SH-SY5Y (cell line): ENCODE data around the gene GULP1.

ENCODE experiments used
- GATA2 ChIP-seq: IDR thresholded peaks from 2 replicates; pipeline ENCODE4 v1.6.1; 2011; ENCODE audit warnings: mild to moderate bottlenecking, low read depth, low read length
- GATA3 ChIP-seq: IDR thresholded peaks from 2 replicates; pipeline ENCODE4 v1.6.1; 2011; ENCODE audit warnings: low read depth, mild to moderate bottlenecking, low read length, moderate library complexity

GULP1 gene

GRCh38 chr2:188569431-188570165 lies 277.9 kb downstream of the GULP1 start:
- TF ChIP-seq GATA2: no peak

DNA sequence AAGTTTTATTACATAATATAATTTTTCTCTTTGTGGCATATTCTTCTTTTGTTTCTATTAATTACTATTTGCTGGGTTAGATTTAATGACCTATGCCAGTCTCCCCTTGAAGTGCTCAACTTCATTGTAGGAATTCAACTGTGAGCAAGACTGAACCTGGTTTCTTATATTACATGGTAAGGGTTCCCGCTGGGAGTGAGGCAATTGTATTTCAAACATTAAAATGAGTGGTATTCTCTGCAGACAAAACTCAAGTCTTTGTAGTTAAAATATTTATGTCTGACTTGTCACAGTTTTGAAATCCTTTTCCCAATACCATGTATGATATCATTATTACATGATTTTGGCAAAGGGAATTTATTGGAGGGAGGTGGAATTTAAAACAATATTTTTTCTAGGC lies 278.7 kb downstream of the GULP1 start:
- no peak for TF ChIP-seq GATA2
- no peak for TF ChIP-seq GATA3

DNA sequence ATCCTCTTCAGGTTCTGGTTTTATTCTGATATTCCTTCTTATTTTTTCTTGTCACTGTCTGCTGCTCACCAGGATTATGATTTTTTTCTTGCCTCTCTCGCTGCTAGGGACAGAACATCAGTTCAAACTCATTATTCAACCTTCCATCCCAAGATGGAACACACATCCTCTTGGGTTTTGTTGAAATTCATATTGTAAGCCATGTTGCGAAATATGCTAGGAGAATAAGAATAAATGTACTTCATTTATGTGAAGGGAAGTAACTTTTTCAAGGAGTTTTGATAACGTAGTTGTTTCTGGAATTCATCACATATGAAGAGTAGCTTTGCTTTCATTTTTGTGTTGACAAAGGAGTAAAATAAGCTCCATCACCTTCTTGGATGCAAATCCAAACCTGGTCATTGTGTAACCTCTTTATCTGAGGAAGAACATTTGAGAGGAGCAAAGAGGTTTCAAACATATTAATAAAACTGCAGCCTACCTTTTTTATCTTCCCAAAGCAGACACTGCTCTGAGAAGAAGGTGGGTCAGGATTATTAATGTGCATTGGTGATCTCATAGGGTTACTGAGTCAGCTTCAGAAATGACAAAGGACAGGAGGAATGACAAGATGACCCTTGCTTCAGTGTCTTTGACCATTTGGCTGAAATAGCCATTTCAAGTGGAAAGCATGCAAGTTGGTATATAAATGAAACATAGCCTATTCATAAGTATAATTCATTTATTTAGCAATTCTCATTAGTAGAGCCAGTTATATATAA lies 280.0 kb downstream of the GULP1 start:
- TF ChIP-seq GATA2: no peak
- no peak for TF ChIP-seq GATA3

- no peak for TF ChIP-seq GATA2
- TF ChIP-seq GATA3: no peak
These were observed 280.9 kb downstream of the GULP1 start for GRCh38 chr2:188572592-188572991.

- TF ChIP-seq GATA3 (no peak), GATA2 (no peak)
These were observed 281.8 kb downstream of the GULP1 start for GRCh38 chr2:188573453-188573852.

DNA sequence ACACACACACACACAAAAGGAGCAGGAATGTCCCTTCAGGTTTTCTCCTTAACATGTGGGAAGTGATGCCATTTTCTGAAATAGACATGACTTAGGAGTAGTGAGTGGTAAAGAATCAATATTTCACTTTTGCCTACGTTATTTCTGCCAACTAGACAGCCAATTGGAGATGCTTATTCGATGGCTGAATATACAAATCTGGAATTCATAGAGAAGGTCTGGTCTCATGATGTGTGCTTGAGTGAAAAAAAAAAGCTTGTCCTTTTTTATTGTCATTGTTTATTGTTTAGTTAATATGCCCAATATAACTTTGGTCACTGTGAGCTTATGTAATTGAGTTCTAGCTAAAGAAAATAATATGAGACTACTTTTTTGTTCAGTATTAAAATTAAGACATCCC lies 284.3 kb downstream of the GULP1 start:
- no peak for TF ChIP-seq GATA2
- TF ChIP-seq GATA3: no peak

DNA sequence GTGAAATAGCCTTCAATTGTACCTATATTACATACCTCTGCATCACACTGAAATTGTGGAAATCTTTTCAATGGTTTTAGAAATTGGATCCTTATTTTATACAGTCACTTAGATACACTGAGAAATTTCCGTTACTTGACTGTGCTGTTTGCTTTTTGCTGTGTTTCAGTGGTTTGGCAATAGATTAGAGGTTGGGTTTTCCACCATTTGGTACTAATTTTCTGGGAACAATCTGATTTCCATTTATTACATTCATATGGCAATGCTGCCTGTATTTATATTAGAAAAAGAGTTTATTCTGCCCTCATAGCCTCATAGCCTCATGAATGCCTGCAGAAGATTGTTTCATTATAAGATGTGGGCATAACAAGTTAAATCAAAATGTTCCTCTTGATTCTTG lies 285.0 kb downstream of the GULP1 start:
- no peak for TF ChIP-seq GATA3
- TF ChIP-seq GATA2: no peak

DNA sequence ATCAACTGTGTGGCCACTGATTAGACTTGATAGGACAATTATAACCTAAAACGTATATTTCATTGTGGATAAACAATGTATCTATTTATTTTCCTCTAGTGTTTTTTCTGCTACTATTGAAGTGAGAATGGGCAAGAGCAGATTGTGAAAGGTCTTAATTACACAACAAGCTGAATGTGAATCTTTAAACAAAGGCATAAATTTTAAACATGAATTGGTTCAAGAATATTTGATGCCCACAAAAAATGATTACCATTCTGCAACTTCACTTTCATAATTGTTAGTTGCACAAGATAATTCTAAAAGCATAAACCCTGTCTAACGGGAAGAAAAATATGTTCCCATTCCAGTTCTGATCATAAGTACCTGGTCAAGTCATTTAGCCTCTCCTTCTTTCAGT lies 285.6 kb downstream of the GULP1 start:
- TF ChIP-seq GATA3 (no peak), GATA2 (no peak)

- TF ChIP-seq GATA3 (no peak), GATA2 (no peak)
These were observed 289.1 kb downstream of the GULP1 start for GRCh38 chr2:188580738-188581137.

DNA sequence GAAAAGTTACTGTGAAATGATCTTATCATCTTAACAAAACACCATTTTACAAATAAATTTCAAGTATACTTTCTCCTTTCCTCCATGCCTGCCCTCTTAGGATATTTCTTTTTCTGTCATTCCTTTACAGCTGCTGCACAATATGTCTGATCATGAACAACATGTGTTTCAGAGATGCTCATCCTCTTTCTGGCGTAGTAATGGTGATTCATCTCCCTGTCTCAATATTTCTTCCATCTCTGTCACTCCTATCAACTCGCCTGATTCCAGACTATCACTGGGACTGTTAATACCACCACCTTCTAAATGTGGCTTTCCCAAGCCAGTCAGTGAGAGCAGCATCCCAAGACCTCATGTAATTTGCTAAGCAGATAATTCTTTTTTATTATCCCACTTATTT lies 290.5 kb downstream of the GULP1 start:
- TF ChIP-seq GATA3 (no peak), GATA2 (no peak)

GRCh38 chr2:188588235-188588634 lies 296.6 kb downstream of the GULP1 start:
- TF ChIP-seq GATA3 (no peak), GATA2 (no peak)

GRCh38 chr2:188596054-188596453 lies 304.4 kb downstream of the GULP1 start:
- TF ChIP-seq GATA3 (no peak), GATA2 (no peak)

DNA sequence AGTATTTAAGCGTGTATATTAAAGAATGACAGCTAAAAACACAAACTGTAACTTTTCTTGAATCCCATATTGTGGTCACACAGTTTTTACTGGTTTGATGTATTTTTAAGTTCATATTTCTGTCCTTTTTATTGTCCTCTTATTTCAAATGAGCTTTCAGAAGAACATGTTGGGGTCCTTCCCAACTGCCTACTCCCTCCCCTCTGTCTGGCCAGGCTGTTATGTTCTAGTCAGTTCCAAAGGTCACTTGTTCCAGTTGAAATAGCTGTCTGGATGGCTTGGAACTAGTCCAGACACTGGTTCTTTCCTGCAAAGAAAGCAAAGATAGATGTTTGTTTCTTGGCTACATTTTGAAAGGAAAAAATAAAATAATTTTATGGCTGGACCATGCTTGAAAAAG lies 306.9 kb downstream of the GULP1 start:
- TF ChIP-seq GATA2 (no peak), GATA3 (no peak)

GRCh38 chr2:188599140-188599539 lies 307.5 kb downstream of the GULP1 start:
- TF ChIP-seq GATA2: no peak
- no peak for TF ChIP-seq GATA3

- TF ChIP-seq GATA2 (no peak), GATA3 (no peak)
These were observed 309.0 kb downstream of the GULP1 start for GRCh38 chr2:188600536-188601210.
